Measurements from ENCODE around the gene MYO9A. TPM values are rescaled to one million over a fixed set of nuclear protein-coding genes. Genes with fewer than 3 reads are reported as not detected.

Gene MYO9A
- total RNA-seq, 1 experiment from 2014 or later = 21.4 TPM

- no peak overlapping the region for H3K4me3 Mint-ChIP-seq
- Histone ChIP-seq H2BK15ac (ENCODE audit: low read depth, low read length) (no peak overlapping the region), H3K9me3 (ENCODE audit: control insufficient read depth, low read depth, low read length) (no peaks in the 10 kb centered on the region), H2BK12ac (ENCODE audit: insufficient read length, low read depth, low read length) (no peak overlapping the region), H4K91ac (ENCODE audit: insufficient read length, low read depth, low read length) (no peak overlapping the region), H4K20me1 (ENCODE audit: control insufficient read depth, insufficient read depth, insufficient read length) (no peaks in the 10 kb centered on the region), H4K8ac (replicated peaks; ENCODE audit: insufficient read length, low read depth, low read length) (no peak overlapping the region), H3K4ac (ENCODE audit: low read depth, low read length) (no peak overlapping the region), H3K23me2 (ENCODE audit: insufficient read length, low read depth, low read length, poor library complexity, severe bottlenecking) (no peaks in the 10 kb centered on the region), H2BK20ac (ENCODE audit: low read depth, low read length, poor library complexity, severe bottlenecking) (no peak overlapping the region), H3K4me1 (ENCODE audit: insufficient read depth, low read length) (no peaks in the 10 kb centered on the region), H3K18ac (ENCODE audit: insufficient read length, low read depth, low read length) (no peak overlapping the region), H3K4me2 (ENCODE audit: insufficient read depth, insufficient read length, low read length) (no peak overlapping the region), H3K56ac (ENCODE audit: insufficient read length, low read depth, low read length) (no peak overlapping the region), H3K23ac (ENCODE audit: insufficient read length, low read depth, low read length) (no peak overlapping the region), H2BK120ac (ENCODE audit: low read depth, low read length, poor library complexity, severe bottlenecking) (no peak overlapping the region), H3K27ac (ENCODE audit: insufficient read length, low read depth, low read length) (no peak overlapping the region), H2AK5ac (ENCODE audit: insufficient read length, low read length) (no peak overlapping the region), H2BK5ac (ENCODE audit: insufficient read length, low read length) (no peak overlapping the region), H4K5ac (ENCODE audit: insufficient read length, low read depth, low read length) (no peak overlapping the region), H3K14ac (ENCODE audit: insufficient read depth, low read length) (no peak overlapping the region), H3K27me3 (ENCODE audit: insufficient read depth, low read length) (no peaks in the 10 kb centered on the region), H3K9ac (ENCODE audit: extremely low read depth, insufficient read length, low read length) (no peak overlapping the region), H3K79me2 (ENCODE audit: insufficient read depth, low read length) (peaks cover 2% of the 10 kb centered on the region; the same call in 1 of the 2 replicates), H2AFZ (ENCODE audit: low read length) (no peak overlapping the region), H3K79me1 (ENCODE audit: insufficient read depth, low read depth, low read length, poor library complexity, severe bottlenecking) (no peaks in the 10 kb centered on the region), H3T11ph (ENCODE audit: low read length) (no peak overlapping the region)
- H3K27me3 Mint-ChIP-seq (ENCODE audit: low read depth) = no peaks in the 10 kb centered on the region
- H3K4me1 Mint-ChIP-seq = no peaks in the 10 kb centered on the region
- TF ChIP-seq CTCF (conservative IDR thresholded peaks at IDR 0.05) = no peak
- WGBS (ENCODE audit: extremely low coverage, insufficient read length, low lambda C conversion rate) = no CpG with 5 or more reads among the region's 1 CpG
- no peak for DNase-seq
- H3K9me3 Mint-ChIP-seq = peaks cover 2 to 7% of the 10 kb centered on the region in 2 experiments; a peak in 4 of 5 replicates
- peaks cover 0 to 10% (median 8%) of the 10 kb centered on the region in 3 experiments; a peak in 4 of 7 replicates for H3K36me3 Mint-ChIP-seq (ENCODE audit: insufficient read depth in 1 of 3, low read depth in 3 of 3)
- no peak overlapping the region for H3K27ac Mint-ChIP-seq
Observed at GRCh38 chr15:72096796-72097195, 21.2 kb downstream of the MYO9A start.
